DLD1 (cell line): Measurements from ENCODE around the gene INSRR.

Experiments
- in situ Hi-C: cut with HindIII; loops from 2 replicates; pipeline ENCODE4 v1.10.0; 2017; ENCODE audit warnings: low sequenced_read_pairs

INSRR gene

DNA sequence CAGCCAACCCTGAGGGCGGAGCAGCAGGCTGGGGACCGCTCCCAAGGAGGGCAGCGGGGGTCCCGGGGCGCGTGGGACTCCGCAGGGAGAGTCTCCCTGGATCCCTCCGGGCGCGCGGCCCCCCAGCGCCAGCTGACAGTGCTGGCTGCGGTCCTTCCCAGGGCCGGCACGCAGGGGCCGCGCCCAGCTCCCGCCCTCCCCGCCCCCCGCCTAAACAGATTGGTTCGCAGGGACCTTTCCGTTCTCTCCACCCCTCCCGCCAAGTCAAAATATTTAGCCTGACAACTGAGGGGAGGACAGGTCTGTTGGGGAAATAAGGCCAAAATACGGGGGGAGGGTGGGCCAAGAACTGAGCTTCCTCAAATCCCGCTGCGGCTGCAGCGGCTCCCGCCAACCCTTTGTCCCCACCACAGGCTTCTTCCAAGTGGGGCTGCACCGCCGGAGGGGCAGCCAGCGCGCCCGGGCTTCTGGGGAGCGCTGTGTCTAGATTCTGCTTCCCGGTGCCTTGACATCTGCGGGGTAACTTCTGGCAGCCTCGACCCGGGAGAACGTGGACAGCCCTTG lies at the start of gene INSRR:
TSS of gene INSRR (minus strand) at position 159 of the 564 bp plus-strand sequence. CDS start 496 bp downstream, outside the sequence.
- in situ Hi-C loops: no loop called here

DNA sequence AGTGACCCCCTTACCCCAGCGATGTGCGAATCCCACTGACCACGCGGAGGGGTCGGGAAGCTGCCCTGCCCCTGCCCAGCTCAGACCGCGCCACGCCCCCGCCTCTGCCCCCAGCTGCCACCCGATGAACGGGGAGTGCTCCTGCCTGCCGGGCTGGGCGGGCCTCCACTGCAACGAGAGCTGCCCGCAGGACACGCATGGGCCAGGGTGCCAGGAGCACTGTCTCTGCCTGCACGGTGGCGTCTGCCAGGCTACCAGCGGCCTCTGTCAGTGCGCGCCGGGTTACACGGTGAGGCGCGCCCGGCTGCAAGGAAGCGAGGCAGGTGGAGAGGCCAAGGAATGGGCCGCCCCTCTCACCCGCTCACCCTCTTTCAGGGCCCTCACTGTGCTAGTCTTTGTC lies 49.6 kb upstream of the INSRR start:
- in situ Hi-C loops: no loop called here

DNA sequence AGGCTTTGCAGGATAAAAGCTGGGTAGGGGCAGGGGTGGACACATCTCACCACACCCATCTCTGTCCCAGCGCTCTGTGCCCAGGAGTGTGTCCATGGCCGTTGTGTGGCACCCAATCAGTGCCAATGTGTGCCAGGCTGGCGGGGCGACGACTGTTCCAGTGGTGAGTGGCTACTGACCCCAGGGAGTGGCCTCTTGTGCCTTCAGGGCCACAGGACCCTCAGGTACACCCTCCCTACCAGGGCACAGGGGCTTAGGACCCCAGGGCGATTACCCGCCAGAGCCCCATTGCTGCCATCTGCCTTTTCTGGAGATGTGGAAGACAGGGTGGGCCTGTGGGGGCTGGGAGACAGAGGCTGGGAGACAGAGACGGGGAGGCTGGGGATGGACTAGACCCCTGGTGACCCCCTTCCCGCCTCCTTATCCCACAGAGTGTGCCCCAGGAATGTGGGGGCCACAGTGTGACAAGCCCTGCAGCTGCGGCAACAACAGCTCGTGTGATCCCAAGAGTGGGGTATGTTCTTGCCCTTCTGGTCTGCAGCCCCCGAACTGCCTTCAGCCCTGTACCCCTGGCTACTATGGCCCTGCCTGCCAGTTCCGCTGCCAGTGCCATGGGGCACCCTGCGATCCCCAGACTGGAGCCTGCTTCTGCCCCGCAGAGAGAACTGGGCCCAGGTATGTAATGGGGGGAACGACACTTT lies 47.4 kb upstream of the INSRR start:
- in situ Hi-C loops: no loop called here

DNA sequence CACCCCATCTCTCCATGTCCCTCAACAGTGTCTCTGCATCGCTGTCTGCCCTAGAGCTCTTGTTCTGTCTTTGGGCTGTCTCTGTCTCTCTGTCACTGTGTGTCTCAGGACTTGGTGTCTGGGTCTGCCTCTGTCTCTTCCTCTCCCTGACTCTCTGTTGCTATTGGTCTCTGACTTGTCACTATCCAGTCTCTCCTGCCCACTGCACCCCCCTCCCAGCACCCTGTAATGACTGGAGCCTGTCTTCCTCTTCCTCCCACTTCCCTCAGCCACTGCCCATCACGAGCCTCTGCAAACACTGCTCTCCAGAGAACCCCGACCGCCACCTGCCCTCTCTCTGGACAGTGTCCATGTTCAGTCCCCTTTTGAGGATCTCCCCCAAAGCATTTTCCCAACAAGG lies 46.7 kb upstream of the INSRR start:
- in situ Hi-C loops: no loop called here

DNA sequence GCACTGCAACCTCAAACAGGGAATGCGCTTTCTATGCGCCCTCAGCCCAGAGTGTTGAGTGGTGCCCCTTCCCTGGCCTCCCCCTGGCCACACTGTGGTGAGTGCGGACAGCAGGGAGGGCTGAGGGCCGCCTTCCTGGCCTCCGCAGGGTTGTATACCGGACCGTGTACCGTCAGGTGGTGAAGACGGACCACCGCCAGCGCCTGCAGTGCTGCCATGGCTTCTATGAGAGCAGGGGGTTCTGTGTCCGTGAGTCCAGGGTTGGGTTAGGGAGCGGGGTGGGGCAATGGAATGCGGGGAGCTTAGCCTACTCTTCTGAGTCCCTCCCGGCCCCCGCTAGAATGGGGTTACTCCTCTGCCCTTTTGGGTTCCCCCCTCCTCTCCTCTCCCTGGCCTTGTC lies 46.3 kb upstream of the INSRR start:
- in situ Hi-C loops: no loop called here

DNA sequence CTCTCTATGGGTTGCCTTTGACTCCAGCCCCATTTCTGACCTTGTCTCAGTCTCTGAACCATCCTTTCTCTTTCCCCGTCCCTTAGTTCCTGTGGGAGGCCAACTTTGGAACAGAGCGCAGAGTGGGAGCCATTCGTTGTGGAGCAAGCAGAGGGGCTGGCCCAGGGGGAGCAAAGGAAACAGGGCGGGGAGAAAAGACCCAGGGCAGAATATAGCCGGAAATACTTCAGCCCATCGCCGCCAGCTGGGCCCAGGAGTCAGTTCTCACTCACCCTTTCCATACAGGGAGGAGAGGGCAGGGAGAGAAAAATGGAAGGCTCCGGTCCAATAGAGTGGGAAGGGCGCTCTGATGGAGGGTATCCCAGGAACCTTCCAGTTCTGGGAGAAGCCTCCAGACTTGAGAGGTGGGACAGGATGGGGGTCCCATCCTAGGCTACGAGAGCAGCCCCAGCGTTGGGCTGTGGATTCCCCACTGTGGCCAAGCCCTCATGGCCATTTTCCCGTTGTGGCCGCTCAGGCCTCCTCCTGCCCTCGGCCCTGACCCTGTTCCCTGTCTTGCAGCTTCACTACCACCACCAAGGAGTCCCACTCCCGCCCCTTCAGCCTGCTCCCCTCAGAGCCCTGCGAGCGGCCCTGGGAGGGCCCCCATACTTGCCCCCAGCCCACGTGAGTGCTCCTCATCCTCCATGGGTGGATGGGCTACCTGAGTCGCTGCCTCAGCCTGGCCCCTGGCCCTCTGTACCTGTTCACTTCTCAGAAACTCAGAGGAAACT lies 45.5 kb upstream of the INSRR start:
- in situ Hi-C loops: no loop called here

DNA sequence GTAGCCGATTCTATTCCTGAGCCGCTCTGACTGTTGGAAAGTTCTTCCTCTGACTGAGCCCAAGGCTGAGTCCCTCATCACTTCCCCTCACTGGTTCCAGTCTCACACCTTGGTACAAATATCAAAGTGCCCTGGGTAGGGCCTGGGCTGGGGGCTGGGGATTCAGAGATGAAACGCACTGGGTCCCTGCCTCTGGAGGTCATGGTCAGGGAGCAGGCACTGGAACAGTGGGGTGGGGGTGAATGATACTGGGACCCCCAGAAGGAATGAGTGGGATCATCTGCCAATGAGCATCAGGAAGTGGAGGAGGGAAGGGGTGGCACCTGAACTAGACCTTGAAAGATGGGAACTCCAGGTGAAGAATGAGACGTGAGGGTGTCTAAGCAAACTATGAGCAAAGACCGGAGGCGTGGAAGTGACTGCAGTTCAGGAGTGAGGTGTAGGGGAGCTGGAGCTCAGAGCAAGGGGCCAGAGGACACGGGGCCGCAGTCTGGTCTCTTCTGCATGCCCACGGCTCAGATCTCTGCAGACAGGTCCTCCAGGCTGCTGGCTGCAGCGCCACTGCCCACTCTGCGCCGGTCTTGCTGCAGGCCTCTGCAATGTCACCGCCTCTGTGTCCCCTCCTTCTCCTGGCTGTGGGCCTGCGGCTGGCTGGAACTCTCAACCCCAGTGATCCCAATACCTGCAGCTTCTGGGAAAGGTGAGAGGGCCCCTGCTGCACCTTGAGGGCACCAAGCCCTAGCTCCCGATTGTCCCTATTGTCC lies 44.6 kb upstream of the INSRR start:
- in situ Hi-C loops: no loop called here

DNA sequence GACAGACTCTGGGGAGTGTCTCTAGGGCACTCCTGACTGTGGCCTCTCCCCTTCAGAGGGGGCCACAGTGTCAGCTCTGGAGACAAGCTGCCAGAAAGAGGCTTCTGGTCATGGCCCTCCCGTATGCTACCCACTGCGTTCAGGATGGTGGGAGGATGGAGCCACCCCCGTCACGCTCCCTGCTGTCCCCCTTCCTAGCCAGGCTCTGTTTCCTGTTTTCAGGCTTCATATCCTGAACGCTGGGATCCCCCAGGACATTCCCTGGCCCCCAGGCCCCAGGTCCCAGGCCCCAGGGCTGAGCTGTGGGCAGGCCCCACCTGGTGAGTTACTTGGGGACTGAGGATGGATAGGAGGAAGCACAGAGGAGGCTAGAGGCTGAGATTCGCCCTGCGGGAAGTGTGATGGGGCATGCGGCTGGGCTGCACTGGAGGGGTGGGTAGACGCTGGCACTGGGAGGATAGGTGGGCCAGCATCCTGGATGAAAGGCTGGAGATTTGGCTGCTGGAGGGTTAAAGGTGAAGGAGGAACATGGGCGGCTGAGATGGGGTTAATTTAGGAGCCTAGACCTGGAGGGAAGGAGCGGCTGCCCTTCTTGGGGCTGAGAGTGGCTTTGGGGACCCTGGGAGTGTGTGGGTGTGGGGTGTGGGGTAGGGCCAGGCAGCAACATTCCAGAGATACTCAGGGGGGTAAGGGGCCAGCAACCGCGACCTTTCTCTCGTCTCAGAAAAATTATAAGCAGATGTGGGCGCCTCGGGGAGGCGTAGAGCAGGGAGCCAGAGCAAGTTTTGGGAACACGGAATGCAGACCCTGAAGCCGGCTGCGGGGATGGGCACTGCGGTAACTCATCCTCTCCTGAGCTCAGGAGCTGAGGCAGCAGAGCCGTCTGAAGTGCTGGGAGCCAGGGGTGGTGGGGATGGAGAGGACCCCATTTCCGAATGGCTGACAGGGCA lies 43.3 kb upstream of the INSRR start:
- in situ Hi-C loops: no loop called here

DNA sequence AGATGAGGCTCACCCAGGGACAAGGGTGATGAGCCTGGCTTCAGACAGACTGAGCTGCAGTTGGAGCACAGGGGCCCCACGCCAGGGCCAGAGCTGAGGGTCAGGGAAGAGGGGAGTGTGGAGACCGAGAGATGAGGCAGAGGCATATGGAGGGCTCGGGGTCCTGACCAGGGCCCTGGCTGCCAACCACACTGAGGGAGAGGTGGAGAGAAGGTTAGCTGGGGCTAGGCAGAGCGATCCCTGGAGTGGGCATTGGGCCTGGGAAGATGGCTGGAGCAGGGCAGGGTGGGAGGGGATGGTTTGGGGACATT lies 42.6 kb upstream of the INSRR start:
- in situ Hi-C loops: no loop called here

DNA sequence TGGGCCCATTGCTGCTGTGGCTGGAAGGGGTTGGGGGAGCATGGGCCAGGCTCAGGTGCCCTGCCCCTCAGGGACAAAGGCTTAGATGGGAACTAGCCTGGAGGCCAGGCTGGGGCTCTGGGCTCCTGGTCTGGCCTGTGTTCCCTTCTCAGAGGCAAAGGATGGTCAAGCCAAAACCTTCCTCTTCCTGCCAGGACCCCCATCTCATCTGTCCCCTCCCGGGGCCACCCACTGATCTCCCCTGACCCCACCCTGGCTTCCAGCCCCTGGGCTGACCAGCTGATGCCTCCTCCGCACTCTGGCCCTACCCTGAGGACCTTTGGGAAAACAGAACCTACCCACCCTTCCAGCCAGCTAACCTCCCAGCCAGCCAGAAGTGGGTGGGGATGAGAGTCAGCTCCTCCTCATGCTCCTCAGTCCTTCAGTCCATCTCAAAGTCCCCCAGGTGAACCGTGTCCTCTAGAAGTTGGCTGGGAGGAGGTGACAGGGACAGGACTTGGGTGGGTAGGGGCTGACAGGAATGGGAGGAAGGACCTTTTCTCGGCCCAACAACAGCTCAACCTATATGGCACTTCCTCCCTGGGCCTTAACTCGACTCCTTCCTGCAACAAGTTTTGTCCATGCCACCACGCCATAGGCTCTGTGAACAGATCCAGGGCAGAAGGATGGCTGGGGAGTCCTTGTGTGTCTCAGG lies 42.1 kb upstream of the INSRR start:
- in situ Hi-C loops: no loop called here

DNA sequence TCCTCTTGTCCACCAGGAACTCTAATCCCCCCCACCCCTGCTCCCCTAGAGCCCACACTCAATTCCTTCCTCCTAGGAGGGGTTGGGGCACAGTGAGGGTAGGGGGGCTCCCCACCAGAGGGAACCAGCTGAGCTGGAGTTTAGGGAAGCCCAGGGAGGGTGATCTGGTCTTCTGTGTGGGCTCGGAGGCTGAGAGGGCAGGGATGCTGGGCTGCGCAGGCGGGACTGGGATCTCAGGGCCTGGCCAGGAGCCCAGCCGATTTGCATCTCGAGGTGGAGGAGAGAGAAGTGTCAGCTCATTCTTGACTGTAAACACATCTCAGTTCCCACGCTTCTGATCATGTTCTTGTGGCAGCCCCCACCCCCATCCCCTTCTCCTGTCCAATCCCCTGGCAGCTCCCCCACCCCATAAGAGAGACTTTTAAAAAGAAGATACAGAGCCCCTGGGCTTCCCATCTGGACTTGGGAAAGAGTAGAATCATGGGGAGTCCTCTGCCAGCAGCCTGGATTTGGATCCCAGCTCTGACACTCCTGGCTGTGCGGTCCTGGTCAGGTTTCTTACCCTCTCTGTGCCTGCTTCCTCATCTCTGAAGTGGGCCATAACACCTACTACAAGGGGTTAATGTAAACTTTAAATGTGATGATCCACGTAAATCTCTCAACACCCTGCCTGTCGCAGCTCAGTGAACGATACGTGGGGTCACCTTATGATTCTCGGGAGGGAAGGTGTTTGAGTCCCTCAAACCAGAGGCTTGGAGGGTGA lies 41.2 kb upstream of the INSRR start:
- in situ Hi-C loops: no loop called here

DNA sequence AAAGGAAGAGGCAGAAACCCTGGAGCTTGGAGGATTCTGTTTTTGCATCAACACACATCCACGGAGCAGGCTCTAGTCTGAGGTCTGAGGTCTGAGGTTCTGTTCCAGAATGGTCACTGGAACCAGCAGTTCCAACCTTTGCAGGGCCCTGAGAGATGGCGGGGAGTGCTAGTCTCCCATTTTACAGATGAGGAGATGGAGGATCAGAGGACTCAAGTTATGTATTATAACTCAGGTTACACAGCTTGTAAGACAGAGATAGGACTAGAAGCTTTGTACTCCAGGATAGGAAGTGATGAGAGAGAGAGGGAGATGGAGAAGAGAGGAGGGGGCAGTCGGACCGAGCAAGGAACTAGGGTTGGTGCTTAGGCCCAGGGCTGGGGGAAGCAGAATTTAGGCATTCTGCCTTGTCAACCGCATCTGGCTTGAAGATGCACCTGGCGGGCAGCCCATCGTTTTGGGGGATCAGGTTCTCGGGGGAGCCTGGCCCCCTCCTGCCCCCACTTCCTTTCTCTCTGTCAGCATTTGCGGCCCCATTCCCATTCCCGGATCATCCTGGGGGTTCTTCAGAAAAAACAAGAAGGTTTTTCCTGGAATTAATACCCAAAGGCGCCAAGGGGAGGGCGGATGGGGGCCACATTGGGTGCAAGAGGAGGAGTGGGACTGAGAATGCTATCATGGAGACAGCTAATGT lies 40.2 kb upstream of the INSRR start:
- in situ Hi-C loops: no loop called here

DNA sequence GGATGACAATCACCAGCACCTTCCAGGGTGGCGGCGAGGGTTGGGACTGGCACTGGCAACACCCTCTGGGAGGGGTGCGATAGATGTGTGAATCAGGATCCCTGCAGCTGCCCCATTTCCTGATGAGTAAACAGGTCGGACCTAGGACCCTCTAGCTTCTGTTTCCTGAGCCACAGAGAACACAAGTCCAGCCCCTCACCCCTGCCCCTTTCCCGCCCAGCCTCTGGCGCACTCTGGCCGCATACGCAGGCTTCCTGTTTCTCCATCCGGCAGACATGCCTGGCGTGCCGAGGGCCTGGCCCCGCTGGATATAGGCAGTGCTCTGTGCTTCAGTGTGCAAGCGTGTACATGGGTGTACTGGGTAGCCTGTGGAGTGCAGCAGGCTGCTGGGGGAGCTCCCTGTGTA lies 39.2 kb upstream of the INSRR start:
- in situ Hi-C loops: no loop called here

DNA sequence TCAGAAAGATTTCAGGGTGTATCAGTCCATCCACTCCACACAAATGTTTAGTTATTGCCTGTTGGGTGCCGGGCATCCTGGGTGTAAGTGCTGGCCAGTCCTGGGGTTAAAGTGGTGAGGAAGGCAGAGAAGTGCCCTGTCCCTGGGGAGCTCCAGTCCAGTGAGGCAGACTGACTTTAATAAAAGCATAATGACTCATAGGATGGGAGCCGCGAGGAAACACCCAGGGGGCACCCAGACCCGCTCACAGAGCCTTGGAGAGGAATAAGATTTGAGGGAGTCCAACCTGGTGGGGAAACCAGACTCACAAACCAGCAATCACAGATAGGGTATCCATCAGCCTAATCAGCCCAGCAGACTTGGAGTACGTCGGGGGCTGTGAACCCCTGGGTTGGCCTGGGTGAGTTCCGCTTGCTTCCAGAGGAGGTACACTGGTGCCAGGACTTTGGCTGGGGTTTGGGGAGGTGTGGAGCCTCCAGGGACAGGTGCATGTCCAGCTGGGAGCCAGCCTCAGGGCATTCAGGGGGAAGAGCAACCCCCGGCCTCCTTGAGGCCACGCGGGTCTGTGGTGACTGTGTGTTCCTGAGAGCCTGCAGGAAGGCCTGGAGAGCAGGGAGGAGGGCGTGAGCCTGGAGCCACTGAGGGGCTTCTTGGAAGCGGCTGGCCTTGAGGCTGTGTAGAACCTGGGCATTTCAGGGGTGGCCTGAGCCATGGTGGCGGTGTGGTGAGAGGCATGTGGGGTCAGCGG lies 38.3 kb upstream of the INSRR start:
- in situ Hi-C loops: no loop called here

DNA sequence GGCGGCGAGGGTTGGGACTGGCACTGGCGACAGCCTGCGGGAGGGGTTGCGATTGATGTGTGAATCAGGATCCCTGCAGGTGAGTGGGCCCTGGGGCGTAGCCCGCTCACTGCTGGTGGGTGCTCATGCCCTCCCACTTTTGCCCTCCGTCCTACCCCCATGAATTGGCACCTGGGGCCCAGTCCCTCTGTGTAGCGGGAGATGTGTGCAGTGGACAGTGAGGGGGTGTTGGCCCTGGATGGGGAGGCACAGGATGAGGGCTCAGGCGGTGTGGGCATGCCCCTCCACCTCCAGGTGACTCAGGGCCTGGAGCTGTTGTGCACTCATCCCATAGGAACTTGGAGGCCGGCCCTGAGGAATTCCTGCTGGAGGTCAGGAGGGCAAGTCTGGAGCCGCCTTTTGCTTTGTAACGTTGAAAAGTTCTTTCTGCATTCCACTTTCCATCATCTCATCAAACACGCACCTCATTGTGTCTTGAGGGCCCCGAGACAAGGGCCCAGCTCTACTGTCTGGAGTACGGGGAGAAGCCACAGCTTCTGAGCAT lies 37.6 kb upstream of the INSRR start:
- in situ Hi-C loops: no loop called here

DNA sequence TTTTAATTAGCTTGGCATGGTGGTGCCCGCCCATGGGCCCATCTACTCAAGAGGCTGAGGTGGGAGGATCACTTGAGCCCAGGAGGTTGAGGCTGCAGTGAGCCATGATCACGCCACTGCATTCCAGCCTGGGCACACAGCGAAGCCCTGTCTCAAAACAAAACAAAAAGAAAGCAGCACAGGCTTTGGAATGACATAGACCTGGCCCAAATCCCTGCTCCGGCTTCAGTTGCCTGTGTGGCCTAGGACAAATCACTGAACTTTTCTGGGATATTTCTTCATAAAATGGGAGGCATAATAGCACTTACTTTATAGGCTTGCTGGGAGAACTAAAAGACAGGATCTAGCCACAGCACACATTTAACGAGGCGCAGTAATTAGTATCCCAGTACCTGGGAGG lies 37.0 kb upstream of the INSRR start:
- in situ Hi-C loops: no loop called here

DNA sequence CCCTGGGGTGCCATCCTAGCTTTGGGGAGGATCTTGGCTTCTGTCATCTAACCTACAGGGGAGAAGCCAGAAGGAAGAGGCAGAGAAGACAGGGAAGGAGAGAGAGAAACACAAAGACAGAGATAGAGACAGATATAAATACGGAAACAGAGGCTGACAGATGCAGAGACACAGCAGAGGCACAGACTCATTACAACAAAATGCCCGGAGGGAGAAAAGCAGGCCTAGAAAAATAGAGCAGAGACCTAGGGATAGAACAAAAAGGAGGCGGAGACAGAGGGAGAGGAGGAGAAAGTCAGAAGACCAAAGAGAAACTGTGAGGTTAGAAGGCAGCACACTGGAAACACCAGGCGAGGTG lies 36.5 kb upstream of the INSRR start:
- in situ Hi-C loops: no loop called here
